HepG2 (cell line): ENCODE measurements around the gene SDR42E2. TPM values are rescaled to one million over a fixed set of nuclear protein-coding genes. Genes with fewer than 3 reads are reported as not detected.

ENCODE experiments used
- AKAP8 ChIP-seq: sonication (generic); formaldehyde crosslinking; IDR thresholded peaks from 2 replicates; pipeline ENCODE4 v1.5.1; 2020; ENCODE audit warnings: mild to moderate bottlenecking, missing genetic modification reagents
- ATF7 ChIP-seq, 2 experiments: fragments of 450-650 bp in 1 of 2; sonication (generic) in 1 of 2; formaldehyde crosslinking in 1 of 2; IDR thresholded peaks; 2 replicates each; pipeline versions ENCODE4 v1.4.0 to v1.6.1; 2016 to 2020; ENCODE audit warnings: antibody characterized with exemption in 1 of 2, mild to moderate bottlenecking in 1 of 2, missing genetic modification reagents in 1 of 2
- BHLHE40 ChIP-seq: IDR thresholded peaks from 2 replicates; pipeline ENCODE4 v1.6.1; 2011; ENCODE audit warnings: low read length, improper control_type of control experiment
- CBX1 ChIP-seq: IDR thresholded peaks from one replicate; pipeline ENCODE4 v1.6.1; 2016; ENCODE audit warnings: antibody characterized with exemption, low read depth
- HMG20B ChIP-seq: conservative IDR thresholded peaks from 2 replicates; pipeline ENCODE4 v1.6.1; 2016; ENCODE audit warnings: missing genetic modification reagents, missing compliant biosample characterization
- HNRNPUL1 ChIP-seq: fragments of 200-400 bp; formaldehyde crosslinking; IDR thresholded peaks from 2 replicates; pipeline ENCODE4 v1.6.1; 2017; ENCODE audit warnings: low read depth, mild to moderate bottlenecking, low read length, moderate library complexity
- ISL2 ChIP-seq: sonication (generic); formaldehyde crosslinking; IDR thresholded peaks from 2 replicates; pipeline ENCODE4 v1.5.0; 2020; ENCODE audit warnings: missing genetic modification reagents
- KLF11 ChIP-seq: IDR thresholded peaks from 2 replicates; pipeline ENCODE4 v1.6.1; 2016; ENCODE audit warnings: missing compliant biosample characterization
- KLF6 ChIP-seq: IDR thresholded peaks from 2 replicates; pipeline ENCODE4 v1.8.0; 2016; ENCODE audit warnings: missing biosample characterization, missing genetic modification reagents
- KMT2A ChIP-seq: sonication (generic); formaldehyde crosslinking; IDR thresholded peaks from 2 replicates; pipeline ENCODE4 v1.4.0; 2020; ENCODE audit warnings: missing genetic modification reagents
- NFKBIZ ChIP-seq: IDR thresholded peaks from 2 replicates; pipeline ENCODE4 v1.6.1; 2018; ENCODE audit warnings: missing genetic modification reagents, missing compliant biosample characterization
- NR2F6 ChIP-seq, 2 experiments: IDR thresholded peaks; 2 replicates each; pipeline ENCODE4 v1.6.1; 2016; ENCODE audit warnings: antibody characterized with exemption in 1 of 2, mild to moderate bottlenecking in 1 of 2
- NRL ChIP-seq: sonication (generic); formaldehyde crosslinking; IDR thresholded peaks from 2 replicates; pipeline ENCODE4 v1.5.0; 2020; ENCODE audit warnings: missing genetic modification reagents, mild to moderate bottlenecking, moderate library complexity, borderline replicate concordance
- PTBP1 ChIP-seq: fragments of 200-400 bp; formaldehyde crosslinking; IDR thresholded peaks from 2 replicates; pipeline ENCODE4 v1.6.1; 2018; ENCODE audit warnings: low read length, low read depth; ENCODE audit not compliant: poor library complexity, severe bottlenecking
- SRF ChIP-seq: IDR thresholded peaks from 2 replicates; pipeline ENCODE4 v1.6.1; 2011; ENCODE audit warnings: mild to moderate bottlenecking, low read depth, low read length, moderate library complexity
- YY1 ChIP-seq: IDR thresholded peaks from 2 replicates; pipeline ENCODE4 v1.6.1; 2011; ENCODE audit warnings: low read length, low read depth, moderate library complexity, mild to moderate bottlenecking; ENCODE audit not compliant: insufficient read depth, insufficient replicate concordance
- ZNF264 ChIP-seq: sonication (generic); formaldehyde crosslinking; IDR thresholded peaks from 2 replicates; pipeline ENCODE4 v1.4.0; 2020; ENCODE audit warnings: missing genetic modification reagents
- ZNF510 ChIP-seq: sonication (generic); formaldehyde crosslinking; IDR thresholded peaks from 2 replicates; pipeline ENCODE4 v1.4.0; 2020; ENCODE audit warnings: low read depth, mild to moderate bottlenecking, missing genetic modification reagents
- ZNF703 ChIP-seq: sonication (generic); formaldehyde crosslinking; IDR thresholded peaks from 2 replicates; pipeline ENCODE4 v1.5.1; 2020; ENCODE audit warnings: missing genetic modification reagents, mild to moderate bottlenecking, moderate library complexity, borderline replicate concordance
- ZNF878 ChIP-seq: sonication (generic); formaldehyde crosslinking; IDR thresholded peaks from 2 replicates; pipeline ENCODE4 v1.8.1; 2023; ENCODE audit warnings: mild to moderate bottlenecking, missing genetic modification reagents, moderate library complexity
- polyA plus RNA-seq, 8 experiments: library from polyadenylated mRNA; depleted of rRNA in 3 of 8; stranded (reverse) in 7 of 8; unstranded in 1 of 8; fragments of >200 nt; fragmentation: Illumina TruSeq in 4 of 8; extraction: Trizol in 4 of 8; gene quantifications; 2 replicates each; pipeline versions ENCODE4 v1.2.1 to v1.2.3, GENCODE V29; 2011 to 2016; ENCODE audit warnings: low read depth in 4 of 8, missing spikeins in 1 of 8, mixed read lengths in 1 of 8; ENCODE audit not compliant: insufficient read depth in 1 of 8
- total RNA-seq, 5 experiments: library from RNA; depleted of rRNA; stranded (reverse); fragments of >200 nt; fragmentation: Illumina TruSeq; extraction: Trizol; gene quantifications; 2 replicates each; pipeline ENCODE4 v1.2.3, GENCODE V29; 2016; ENCODE audit warnings: low read depth in 1 of 5
- TF ChIP-seq, protein P1 (sequence below): sonication (generic); formaldehyde crosslinking; IDR thresholded peaks from 2 replicates; pipeline ENCODE4 v1.4.0; 2020; ENCODE audit warnings: missing genetic modification reagents
- TF ChIP-seq, protein P2 (sequence below): IDR thresholded peaks from 2 replicates; pipeline ENCODE4 v1.6.1; 2016; ENCODE audit warnings: missing biosample characterization, missing genetic modification reagents, low read depth
- TF ChIP-seq, protein P3 (sequence below): sonication (generic); formaldehyde crosslinking; IDR thresholded peaks from 2 replicates; pipeline ENCODE4 v1.4.0; 2020; ENCODE audit warnings: missing genetic modification reagents
- TF ChIP-seq, protein P4 (sequence below): sonication (generic); formaldehyde crosslinking; IDR thresholded peaks from 2 replicates; pipeline ENCODE4 v1.4.0; 2020; ENCODE audit warnings: missing genetic modification reagents

The SDR42E2 gene
- total and polyA plus RNA-seq, 2 of the 13 experiments (the other 11 are each of a cell fraction or from before 2014, with no cell fraction given): 0.05 to 0.11 TPM

DNA sequence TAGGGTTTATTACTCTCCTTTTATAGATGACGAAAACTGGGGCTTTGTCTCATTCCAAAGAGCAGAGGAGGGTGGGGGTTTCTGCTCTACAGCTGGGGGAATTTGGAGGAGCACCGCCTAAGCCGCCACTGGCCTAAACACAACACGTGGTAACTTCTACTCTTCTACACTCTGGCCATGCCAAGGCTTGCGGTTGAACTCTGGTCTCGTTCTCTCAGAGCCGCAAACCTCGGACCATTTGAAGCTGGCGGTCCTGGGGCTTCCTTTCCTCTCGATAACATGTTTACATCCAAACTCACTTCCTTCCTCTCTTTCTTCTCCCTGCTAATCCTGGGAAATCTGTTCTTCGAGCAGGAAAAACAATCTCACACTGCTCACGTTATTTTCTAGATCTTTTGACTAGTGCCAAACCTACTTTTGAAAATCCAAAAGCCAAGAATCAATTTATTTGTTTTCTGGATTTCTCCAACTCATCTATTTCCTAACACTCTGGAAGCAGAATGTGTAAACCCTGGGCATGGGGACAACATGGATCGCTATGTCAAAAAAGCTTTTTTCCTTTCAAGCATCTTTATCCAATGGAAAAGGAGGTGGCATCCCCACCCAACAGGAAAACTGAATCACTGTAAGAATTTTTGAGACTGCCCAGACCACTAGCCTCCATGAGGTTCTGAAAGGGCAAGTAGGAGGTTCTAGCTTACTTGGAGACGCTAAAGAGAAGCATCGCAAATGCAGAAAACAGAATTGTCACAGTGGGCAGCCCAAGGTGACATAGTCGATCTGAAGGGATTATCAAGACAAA lies 30.2 kb downstream of the SDR42E2 start (continued):
- TF ChIP-seq ZNF703 (CRISPR knock-in tag): no peak
- TF ChIP-seq ATF7 (IDR thresholded peaks at IDR 0.05): no peak
- TF ChIP-seq ATF7 (CRISPR knock-in tag; IDR thresholded peaks at IDR 0.05): no peak
- TF ChIP-seq AKAP8 (CRISPR knock-in tag): peak; percentile 79
- TF ChIP-seq, protein P1, sequence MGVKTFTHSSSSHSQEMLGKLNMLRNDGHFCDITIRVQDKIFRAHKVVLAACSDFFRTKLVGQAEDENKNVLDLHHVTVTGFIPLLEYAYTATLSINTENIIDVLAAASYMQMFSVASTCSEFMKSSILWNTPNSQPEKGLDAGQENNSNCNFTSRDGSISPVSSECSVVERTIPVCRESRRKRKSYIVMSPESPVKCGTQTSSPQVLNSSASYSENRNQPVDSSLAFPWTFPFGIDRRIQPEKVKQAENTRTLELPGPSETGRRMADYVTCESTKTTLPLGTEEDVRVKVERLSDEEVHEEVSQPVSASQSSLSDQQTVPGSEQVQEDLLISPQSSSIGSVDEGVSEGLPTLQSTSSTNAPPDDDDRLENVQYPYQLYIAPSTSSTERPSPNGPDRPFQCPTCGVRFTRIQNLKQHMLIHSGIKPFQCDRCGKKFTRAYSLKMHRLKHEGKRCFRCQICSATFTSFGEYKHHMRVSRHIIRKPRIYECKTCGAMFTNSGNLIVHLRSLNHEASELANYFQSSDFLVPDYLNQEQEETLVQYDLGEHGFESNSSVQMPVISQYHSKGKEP (CRISPR knock-in tag): no peak
- TF ChIP-seq, protein P2, sequence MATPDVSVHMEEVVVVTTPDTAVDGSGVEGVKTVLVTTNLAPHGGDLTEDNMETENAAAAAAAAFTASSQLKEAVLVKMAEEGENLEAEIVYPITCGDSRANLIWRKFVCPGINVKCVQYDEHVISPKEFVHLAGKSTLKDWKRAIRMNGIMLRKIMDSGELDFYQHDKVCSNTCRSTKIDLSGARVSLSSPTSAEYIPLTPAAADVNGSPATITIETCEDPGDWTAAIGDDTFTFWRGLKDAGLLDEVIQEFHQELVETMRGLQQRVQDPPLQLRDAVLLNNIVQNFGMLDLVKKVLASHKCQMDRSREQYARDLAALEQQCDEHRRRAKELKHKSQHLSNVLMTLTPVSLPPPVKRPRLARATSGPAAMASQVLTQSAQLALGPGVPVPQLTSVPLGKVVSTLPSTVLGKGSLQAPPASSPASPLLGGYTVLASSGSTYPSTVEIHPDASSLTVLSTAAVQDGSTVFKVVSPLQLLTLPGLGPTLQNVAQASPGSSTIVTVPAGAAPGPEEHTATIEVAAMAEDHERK (CRISPR knock-in tag): no peak; the same call in 1 of the 2 replicates
- TF ChIP-seq ZNF264 (CRISPR knock-in tag): peak; percentile 82; the same call in 1 of the 2 replicates
- peak; percentile 97 for TF ChIP-seq NFKBIZ (CRISPR knock-in tag)
- TF ChIP-seq ZNF510: peak; percentile 79; the same call in 1 of the 2 replicates
- TF ChIP-seq, protein P3, sequence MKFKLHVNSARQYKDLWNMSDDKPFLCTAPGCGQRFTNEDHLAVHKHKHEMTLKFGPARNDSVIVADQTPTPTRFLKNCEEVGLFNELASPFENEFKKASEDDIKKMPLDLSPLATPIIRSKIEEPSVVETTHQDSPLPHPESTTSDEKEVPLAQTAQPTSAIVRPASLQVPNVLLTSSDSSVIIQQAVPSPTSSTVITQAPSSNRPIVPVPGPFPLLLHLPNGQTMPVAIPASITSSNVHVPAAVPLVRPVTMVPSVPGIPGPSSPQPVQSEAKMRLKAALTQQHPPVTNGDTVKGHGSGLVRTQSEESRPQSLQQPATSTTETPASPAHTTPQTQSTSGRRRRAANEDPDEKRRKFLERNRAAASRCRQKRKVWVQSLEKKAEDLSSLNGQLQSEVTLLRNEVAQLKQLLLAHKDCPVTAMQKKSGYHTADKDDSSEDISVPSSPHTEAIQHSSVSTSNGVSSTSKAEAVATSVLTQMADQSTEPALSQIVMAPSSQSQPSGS (CRISPR knock-in tag): peak; percentile 74; the same call in 1 of the 2 replicates
- no peak for TF ChIP-seq HNRNPUL1
- peak; percentile 64; the same call in 1 of the 2 replicates for TF ChIP-seq HMG20B (CRISPR knock-in tag)
- TF ChIP-seq KLF11 (CRISPR knock-in tag): peak; percentile 96
- peak; percentile 96 for TF ChIP-seq KLF6 (CRISPR knock-in tag)
- peak; percentile 70 for TF ChIP-seq ISL2 (CRISPR knock-in tag)
- TF ChIP-seq NRL: 0 out of 2 replicates have a peak, but pooled peaks have one; percentile 40
- no peak for TF ChIP-seq BHLHE40
- peak; percentile 16 for TF ChIP-seq CBX1
- peak; percentile 45; the same call in 1 of the 2 replicates for TF ChIP-seq KMT2A (CRISPR knock-in tag)
- TF ChIP-seq ZNF878: peak; percentile 99
- TF ChIP-seq YY1: peak; percentile 36
- no peak for TF ChIP-seq PTBP1
- TF ChIP-seq, protein P4, sequence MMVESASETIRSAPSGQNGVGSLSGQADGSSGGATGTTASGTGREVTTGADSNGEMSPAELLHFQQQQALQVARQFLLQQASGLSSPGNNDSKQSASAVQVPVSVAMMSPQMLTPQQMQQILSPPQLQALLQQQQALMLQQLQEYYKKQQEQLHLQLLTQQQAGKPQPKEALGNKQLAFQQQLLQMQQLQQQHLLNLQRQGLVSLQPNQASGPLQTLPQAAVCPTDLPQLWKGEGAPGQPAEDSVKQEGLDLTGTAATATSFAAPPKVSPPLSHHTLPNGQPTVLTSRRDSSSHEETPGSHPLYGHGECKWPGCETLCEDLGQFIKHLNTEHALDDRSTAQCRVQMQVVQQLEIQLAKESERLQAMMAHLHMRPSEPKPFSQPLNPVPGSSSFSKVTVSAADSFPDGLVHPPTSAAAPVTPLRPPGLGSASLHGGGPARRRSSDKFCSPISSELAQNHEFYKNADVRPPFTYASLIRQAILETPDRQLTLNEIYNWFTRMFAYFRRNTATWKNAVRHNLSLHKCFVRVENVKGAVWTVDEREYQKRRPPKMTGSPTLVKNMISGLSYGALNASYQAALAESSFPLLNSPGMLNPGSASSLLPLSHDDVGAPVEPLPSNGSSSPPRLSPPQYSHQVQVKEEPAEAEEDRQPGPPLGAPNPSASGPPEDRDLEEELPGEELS: peak; percentile 86
- no peak for TF ChIP-seq NR2F6 (IDR thresholded peaks at IDR 0.05)
- TF ChIP-seq NR2F6 (CRISPR knock-in tag; IDR thresholded peaks at IDR 0.05): peak; percentile 69; the same call in 1 of the 2 replicates
- no peak; the same call in 1 of the 2 replicates for TF ChIP-seq SRF
